ENCODE data around the gene POLR1G.

The POLR1G gene

DNA sequence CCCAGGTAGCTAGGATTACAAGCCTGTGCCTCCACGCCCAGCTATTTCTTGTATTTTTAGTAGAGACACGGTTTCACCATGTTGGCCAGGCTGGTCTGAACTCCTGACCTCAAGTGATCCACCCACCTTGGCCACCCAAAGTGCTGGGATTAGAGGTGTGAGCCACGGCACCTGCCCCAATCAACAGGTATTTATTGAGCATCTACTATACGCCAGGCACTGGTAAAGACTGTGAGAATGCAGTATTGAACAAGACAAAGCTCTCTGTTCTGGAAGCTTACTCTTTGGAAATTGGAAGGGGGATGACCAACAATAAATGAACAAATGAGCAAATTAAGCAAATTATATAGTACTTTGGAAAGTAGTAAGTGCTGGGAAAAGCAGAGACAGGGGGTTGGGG is 38.7 kb downstream of the POLR1G start:
- DNase-seq (ENCODE audit: low spot score) = no peak

DNA sequence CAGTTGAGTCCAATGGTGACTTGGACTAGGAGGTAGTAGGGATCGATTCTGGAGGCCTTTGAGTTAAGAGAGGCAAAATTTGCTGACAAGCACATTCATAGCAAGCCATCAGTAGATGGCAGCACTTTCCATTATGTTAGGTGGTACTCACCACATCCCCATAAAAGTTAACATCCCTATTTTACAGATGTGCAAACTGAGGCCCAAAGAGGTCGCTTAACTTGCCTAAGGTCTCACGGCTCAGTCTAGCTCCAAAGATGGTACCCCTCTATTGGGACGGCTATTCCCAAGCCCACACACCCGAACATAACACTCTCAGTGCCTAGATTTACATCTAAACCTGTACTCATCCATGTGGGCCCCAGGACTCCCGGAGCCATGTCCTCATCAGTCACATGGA is 39.9 kb downstream of the POLR1G start:
- no peak for DNase-seq (ENCODE audit: low spot score)

DNA sequence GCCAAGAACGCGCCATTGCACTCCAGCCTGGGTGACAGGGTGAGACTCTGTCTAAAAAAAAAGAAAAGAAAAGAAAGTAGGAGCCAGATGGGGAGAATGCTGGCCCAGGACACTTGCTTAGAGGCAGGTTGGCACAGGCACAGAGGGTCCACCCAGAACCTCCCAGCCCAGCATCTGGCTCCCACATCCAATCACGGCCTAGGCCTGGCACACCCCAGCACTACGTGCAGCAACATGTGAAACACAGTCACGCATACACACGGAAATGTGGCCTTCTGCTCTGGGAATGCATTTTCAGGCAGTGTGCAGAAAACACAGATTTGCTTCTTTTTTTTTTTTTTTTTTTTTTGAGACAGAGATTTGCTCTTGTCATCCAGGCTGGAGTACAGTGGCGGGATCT is 40.5 kb downstream of the POLR1G start:
- no peak for DNase-seq (ENCODE audit: low spot score)

DNA sequence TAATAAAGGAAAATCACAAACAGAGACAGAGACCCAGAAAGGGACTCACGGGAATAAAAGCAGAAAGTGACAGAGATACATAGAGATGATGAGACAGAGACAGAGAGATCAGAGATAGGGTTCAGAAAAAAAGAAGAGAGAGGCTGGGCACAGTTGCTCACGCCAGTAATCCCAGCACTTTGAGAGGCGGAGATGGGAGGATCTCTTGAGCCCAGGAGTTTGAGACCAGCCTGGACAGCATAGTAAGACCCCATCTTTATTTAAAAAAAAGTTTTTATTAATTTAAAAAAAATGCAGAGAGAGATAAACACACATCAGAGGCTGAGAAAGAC is 41.9 kb downstream of the POLR1G start:
- DNase-seq (ENCODE audit: low spot score) = no peak

DNA sequence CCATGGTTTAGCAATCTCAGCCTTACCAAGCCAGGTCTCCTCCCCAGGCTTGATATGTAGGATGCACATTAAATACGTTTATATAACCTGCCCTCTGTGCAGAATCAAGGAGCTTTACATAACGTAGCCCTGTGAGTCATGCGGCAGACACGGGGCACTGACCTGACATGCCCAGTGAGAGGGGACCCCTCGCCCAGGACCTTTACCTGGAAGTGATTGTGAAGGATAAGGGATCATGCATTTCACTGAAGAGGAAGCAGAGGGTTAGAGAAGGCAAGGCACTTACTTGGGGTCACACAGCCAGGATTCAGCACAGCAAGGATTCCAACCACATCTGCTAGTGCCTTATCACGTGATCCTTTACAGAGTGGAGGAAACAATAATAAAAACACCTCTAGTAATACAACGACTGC is 42.4 kb downstream of the POLR1G start:
- DNase-seq (ENCODE audit: low spot score) = no peak

DNA sequence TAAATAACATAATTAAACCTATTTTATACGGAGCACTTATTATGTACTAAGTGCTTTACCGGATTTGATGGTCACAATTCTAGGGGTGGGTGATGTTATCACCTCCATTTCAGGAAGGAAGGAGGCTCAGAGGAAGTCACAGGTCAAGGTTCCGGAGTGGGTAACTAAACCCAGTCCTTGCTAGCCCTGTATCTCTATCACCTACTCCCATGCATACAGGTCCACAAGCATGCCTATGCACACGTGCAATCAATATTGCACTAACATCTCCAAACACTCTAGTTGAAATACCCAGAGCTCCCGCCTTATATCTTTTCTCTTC is 43.5 kb downstream of the POLR1G start:
- DNase-seq (ENCODE audit: low spot score) = no peak

DNA sequence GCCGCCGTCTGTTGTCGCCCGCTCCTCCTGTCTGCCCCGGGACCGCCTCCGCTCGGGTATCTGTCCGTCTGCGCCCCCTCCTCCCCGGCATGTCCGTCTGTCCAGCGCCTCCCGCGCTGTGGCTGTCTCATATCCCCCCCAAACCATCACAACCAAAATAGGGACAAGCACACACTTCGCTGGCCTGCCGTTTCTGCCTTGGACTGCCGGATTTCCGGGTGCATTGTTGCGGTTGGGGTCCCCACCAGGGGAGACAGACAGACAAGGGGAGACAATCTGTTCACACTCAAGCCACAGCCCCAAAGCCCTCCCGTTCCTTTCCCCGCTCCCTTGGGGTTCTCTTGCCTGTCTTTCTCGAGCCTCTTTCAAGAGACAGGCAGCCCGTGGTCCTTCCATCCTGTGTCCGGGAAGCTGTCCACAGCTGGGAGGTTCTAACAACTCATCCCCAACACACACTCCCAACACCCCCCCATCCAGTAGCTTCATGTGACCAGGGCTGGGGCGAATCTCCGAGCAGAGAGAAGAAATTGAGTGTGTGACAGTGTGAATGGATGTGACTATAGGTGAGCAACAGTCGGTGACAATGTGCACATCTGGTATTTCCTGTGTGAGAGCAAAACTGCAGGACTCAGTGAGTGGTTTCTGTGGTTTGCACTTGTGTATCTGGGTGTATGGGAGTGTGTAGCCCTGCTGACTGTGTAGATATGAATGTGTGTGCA is 44.8 kb downstream of the POLR1G start:
- no peak for DNase-seq (ENCODE audit: low spot score)

DNA sequence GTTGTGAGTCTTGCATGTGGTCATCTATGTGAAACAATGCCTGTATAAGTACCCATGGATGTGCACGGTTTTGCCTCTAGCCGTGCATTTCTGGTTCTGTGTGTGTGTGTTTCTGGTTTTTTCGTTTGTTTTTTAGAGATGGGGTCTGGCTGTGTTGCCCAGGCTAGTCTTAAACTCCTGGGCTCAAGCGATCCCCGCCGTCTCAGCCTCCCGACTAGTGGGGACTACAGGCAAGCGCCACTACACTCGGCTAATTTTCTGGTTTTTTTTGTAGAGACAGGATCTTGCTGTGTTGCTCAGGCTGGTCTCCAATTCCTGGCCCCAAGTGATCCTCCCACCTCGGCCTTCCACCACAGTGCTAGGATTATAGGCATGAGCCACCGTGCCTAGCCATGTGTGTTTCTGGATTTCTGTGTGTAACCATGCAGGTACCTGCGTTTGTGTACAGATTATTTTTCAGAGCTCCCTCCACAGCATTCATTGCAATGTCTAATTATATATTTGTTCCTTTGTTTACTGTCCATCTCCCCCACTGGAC is 45.5 kb downstream of the POLR1G start:
- no peak for DNase-seq (ENCODE audit: low spot score)

DNA sequence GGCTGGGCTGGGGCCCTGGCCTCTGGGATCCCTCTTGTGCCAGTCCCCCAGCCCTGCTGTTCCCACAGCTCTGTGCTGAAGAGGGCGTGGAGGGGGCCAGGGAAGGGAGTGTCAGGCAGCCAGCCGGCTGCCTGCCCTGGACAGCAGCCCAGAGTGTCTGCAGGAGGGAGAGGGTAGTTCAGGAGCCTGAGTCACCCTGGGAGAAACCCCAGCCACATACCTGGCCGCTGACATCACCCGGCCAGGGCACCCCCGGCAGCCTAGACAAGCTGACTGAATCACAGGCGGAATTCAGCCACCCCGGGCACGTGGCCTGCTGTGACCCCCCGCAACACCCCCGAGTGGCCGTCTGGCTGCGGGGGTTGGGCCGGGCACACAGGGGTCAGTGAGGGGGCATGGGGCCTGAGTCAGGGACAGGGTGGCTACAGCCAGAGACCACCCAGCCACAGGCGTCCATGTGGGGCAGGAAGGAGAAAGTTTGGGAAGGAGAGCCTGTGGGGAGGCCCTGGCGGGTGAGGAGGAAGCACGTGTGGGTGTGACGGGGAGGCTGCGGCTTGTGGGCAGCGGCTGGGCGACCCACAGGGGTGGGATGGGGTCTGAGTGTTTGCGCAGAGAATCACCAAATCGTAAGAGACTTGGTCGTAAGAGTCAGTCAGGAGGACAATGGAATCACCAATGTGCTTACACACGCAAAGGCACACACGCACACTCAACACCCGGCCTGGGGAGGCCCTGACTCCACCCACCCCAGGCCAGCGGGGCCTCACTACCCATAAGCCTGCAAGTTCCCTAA is 49.5 kb downstream of the POLR1G start:
- DNase-seq (ENCODE audit: low spot score) = no peak

DNA sequence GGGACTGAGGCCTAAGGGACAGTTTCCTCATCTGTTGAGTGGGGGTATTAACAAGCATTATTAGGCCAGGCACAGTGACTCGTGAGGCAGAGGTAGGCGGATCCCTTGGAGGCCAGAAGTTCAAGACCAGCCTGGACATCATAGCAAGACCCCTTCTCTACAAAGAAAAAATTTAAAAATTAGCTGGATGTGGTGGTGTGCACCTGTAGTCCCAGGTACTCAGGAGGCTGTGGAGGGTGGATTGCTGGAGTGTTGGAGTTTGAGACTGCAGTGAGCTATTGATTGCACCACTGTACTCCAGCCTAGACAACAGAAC is 50.0 kb downstream of the POLR1G start:
- DNase-seq (ENCODE audit: low spot score) = no peak

DNA sequence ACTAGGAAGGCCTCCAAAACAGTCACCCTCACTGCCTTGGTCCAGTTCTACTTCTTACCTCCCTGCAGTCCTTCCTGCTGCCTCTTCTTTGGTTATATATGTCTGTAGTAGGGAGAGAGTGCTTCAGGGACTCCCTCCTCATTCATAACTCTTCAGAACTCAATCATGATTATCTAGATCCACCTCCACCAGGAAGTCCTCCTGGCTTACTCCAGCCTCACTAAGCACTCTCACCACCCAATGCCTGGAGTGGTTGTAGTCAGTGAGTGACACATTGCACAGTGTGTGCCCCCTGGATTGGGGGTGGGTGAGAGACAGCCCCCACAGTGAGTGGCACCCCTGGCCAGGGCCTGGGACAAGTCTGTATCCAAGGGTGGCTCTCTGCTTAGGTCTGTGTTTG is 51.3 kb downstream of the POLR1G start:
- DNase-seq (ENCODE audit: low spot score) = no peak

Data from globus pallidus (tissue), 1 donor.